NCI-H1436 (cell line): Measurements from ENCODE around the gene SLIT3.

Experiments used
- DNase-seq: peaks from one replicate; lab custom pipeline; 2025; lab: John Stamatoyannopoulos, UW

SLIT3 gene

GRCh38 chr5:168829922-168830417 is 471.0 kb downstream of the SLIT3 start:
- no peak for DNase-seq

GRCh38 chr5:168829044-168829443 is 471.9 kb downstream of the SLIT3 start:
- DNase-seq, result no peak

GRCh38 chr5:168827636-168828035 is 473.3 kb downstream of the SLIT3 start:
- DNase-seq, result no peak

- DNase-seq, result no peak
Observed at GRCh38 chr5:168826246-168826725, 474.7 kb downstream of the SLIT3 start.

- DNase-seq, result no peak
Observed at GRCh38 chr5:168822745-168823281, 478.1 kb downstream of the SLIT3 start.

GRCh38 chr5:168822248-168822744 is 478.6 kb downstream of the SLIT3 start:
- no peak for DNase-seq

GRCh38 chr5:168820874-168821273 is 480.1 kb downstream of the SLIT3 start:
- no peak for DNase-seq

- DNase-seq, result no peak
Observed at GRCh38 chr5:168819004-168819621, 481.8 kb downstream of the SLIT3 start.

- no peak for DNase-seq
Observed at GRCh38 chr5:168818558-168818957, 482.4 kb downstream of the SLIT3 start.

GRCh38 chr5:168817591-168817990 is 483.3 kb downstream of the SLIT3 start:
- no peak for DNase-seq

GRCh38 chr5:168816661-168817060 is 484.3 kb downstream of the SLIT3 start:
- DNase-seq, result no peak

GRCh38 chr5:168813184-168813968 is 487.6 kb downstream of the SLIT3 start:
- DNase-seq, result no peak

GRCh38 chr5:168810641-168811040 is 490.3 kb downstream of the SLIT3 start:
- DNase-seq, result no peak

- DNase-seq, result no peak
Observed at GRCh38 chr5:168809218-168809617, 491.7 kb downstream of the SLIT3 start.

- no peak for DNase-seq
Observed at GRCh38 chr5:168808051-168808616, 492.8 kb downstream of the SLIT3 start.

GRCh38 chr5:168807287-168807686 is 493.7 kb downstream of the SLIT3 start:
- no peak for DNase-seq

GRCh38 chr5:168803541-168803940 is 497.4 kb downstream of the SLIT3 start:
- no peak for DNase-seq

- no peak for DNase-seq
Observed at GRCh38 chr5:168802337-168802736, 498.6 kb downstream of the SLIT3 start.

- no peak for DNase-seq
Observed at GRCh38 chr5:168801567-168801966, 499.4 kb downstream of the SLIT3 start.

- DNase-seq, result no peak
Observed at GRCh38 chr5:168800701-168801100, 500.2 kb downstream of the SLIT3 start.

- no peak for DNase-seq
Observed at GRCh38 chr5:168798065-168799023, 502.6 kb downstream of the SLIT3 start.
